GM19467 (cell line): Measurements from ENCODE around the gene FAM149B1.

Experiments used
- ATAC-seq: cut with Tn5 transposase; IDR thresholded peaks from one replicate; pipeline ENCODE4 v1.9.1; 2021; ENCODE audit warnings: mild to moderate bottlenecking, moderate library complexity; ENCODE audit not compliant: unreplicated experiment

The FAM149B1 gene

GRCh38 chr10:73172867-73173266, 4.9 kb downstream of the FAM149B1 start:
- ATAC-seq: no peak

- ATAC-seq: no peak
These were observed 6.4 kb downstream of the FAM149B1 start for GRCh38 chr10:73174148-73174925.

- ATAC-seq: no peak
These were observed 14.6 kb downstream of the FAM149B1 start for GRCh38 chr10:73182568-73182967.

GRCh38 chr10:73183667-73184281, 15.9 kb downstream of the FAM149B1 start:
- no peak for ATAC-seq

- ATAC-seq: no peak
These were observed 18.3 kb downstream of the FAM149B1 start for GRCh38 chr10:73186266-73186665.

- ATAC-seq: no peak
These were observed 22.3 kb downstream of the FAM149B1 start for GRCh38 chr10:73190188-73190587.

GRCh38 chr10:73205081-73205480, 37.2 kb downstream of the FAM149B1 start:
- no peak for ATAC-seq

- no peak for ATAC-seq
These were observed 38.0 kb downstream of the FAM149B1 start for GRCh38 chr10:73205890-73206289.

GRCh38 chr10:73206385-73206784, 38.5 kb downstream of the FAM149B1 start:
- ATAC-seq: no peak

GRCh38 chr10:73207883-73208282, 40.0 kb downstream of the FAM149B1 start:
- ATAC-seq: no peak

GRCh38 chr10:73209705-73210104, 41.8 kb downstream of the FAM149B1 start:
- no peak for ATAC-seq

- no peak for ATAC-seq
These were observed 42.6 kb downstream of the FAM149B1 start for GRCh38 chr10:73210395-73211105.

GRCh38 chr10:73211106-73211811, 43.3 kb downstream of the FAM149B1 start:
- ATAC-seq: no peak

GRCh38 chr10:73215749-73216148, 47.8 kb downstream of the FAM149B1 start:
- no peak for ATAC-seq

GRCh38 chr10:73217628-73218027, 49.7 kb downstream of the FAM149B1 start:
- no peak for ATAC-seq

GRCh38 chr10:73218431-73219191, 50.7 kb downstream of the FAM149B1 start:
- ATAC-seq: no peak

- ATAC-seq: no peak
These were observed 51.5 kb downstream of the FAM149B1 start for GRCh38 chr10:73219384-73219783.

- ATAC-seq: no peak
These were observed 53.1 kb downstream of the FAM149B1 start for GRCh38 chr10:73220989-73221388.

- ATAC-seq: no peak
These were observed 57.6 kb downstream of the FAM149B1 start for GRCh38 chr10:73225518-73225917.

- no peak for ATAC-seq
These were observed 58.7 kb downstream of the FAM149B1 start for GRCh38 chr10:73226663-73227062.

GRCh38 chr10:73228247-73228646, 60.3 kb downstream of the FAM149B1 start:
- ATAC-seq: no peak
